ENCODE results near the gene UBIAD1. TPM values are rescaled to one million over a fixed set of nuclear protein-coding genes. Genes with fewer than 3 reads are reported as not detected.

The UBIAD1 gene
- total and polyA plus RNA-seq, 12 donors, result 4.5 to 24.3 (median 11.2) TPM

DNA sequence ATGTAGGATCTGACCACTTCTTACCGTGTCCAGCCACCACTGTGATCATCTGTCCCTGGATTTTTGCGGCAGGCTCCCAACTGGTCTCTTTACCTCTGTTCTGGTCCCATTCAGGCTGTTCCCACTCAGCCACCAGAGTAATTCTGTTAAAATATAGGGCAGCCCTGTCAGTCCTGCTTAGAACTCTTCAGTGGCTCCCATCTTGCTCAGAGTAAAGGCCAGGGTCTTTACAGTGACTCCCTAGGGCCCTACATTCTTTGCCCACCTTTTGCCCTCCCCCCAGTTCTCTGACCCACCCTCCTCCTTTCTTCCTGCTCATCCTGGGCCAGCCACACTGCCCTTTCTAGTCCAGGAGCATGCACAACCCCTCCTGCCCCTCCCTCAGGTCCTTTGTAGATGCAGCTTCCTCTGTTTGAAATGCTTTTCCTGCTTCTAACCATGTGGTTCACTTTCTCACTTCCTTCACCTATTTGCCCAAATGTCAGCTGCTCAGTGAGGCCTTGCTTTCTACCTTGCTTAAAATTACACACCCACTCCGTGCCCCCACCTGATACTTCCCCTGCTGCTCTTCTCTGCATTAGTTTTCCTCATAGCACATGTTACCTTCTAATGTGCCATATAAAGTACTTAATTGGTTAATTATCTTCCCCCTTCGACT, 7.8 kb downstream of the UBIAD1 start:
- Histone ChIP-seq H3K27ac (peak overlapping the region in 2 of 5 donors; percentile 62 to 73), H3K36me3 (replicated peaks in 1 of 2) (peaks cover 0 to 3% of the 10 kb centered on the region in 2 donors), H3K4me1 (replicated peaks in 1 of 2) (peaks cover 0 to 22% of the 10 kb centered on the region in 2 donors), H3K27me3 (no peaks in the 10 kb centered on the region), H3K9me3 (replicated peaks in 1 of 3) (no peaks in the 10 kb centered on the region), H3K4me3 (no peak overlapping the region)
- intact Hi-C loops (cut with DNase I), result no loop called here
- WGBS, 4 donors, result 78 to 82% (median 79%) methylated on average over 4 of the region's 4 CpGs
- no peak for DNase-seq
- no peak for TF ChIP-seq POLR2A (IDR thresholded peaks at IDR 0.05)
- TF ChIP-seq, protein P1, sequence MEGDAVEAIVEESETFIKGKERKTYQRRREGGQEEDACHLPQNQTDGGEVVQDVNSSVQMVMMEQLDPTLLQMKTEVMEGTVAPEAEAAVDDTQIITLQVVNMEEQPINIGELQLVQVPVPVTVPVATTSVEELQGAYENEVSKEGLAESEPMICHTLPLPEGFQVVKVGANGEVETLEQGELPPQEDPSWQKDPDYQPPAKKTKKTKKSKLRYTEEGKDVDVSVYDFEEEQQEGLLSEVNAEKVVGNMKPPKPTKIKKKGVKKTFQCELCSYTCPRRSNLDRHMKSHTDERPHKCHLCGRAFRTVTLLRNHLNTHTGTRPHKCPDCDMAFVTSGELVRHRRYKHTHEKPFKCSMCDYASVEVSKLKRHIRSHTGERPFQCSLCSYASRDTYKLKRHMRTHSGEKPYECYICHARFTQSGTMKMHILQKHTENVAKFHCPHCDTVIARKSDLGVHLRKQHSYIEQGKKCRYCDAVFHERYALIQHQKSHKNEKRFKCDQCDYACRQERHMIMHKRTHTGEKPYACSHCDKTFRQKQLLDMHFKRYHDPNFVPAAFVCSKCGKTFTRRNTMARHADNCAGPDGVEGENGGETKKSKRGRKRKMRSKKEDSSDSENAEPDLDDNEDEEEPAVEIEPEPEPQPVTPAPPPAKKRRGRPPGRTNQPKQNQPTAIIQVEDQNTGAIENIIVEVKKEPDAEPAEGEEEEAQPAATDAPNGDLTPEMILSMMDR (IDR thresholded peaks at IDR 0.05), result no peak

DNA sequence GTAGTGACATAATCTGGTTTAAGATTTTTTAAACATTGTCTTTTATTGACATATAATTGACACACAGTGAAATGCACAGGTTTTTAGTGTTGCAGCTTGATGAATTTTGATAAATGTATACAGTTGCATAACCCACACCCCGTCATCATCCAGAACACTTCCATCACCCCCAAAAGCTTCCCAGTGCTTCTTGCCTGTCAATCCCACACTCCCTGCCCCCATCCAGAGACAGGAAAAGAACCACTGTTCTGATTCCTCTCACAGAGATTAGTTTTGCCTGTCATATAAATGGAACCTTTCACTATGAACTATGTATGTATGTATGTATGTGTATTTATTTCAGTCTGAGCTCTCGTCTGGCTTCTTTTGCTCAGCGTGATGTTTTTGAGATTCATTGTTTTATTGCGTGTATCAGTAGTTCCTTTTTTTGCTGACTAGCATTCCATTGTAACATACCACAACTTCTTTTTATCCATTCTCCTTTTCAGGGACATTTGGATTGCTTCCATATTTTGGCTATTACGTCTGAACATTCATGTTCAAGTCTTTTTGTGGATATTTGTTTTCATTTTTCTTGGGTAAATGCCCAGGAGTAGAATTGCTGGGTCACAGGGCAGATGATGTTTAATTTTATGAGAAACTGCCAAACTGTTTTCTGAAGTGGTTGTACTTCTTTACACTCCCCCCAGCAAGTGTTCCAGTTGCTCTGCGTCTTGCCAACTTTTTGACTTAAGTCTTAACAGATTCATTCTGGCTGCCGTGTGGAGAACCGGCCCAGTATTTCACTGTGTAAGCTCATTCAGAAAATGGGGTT, 8.7 kb downstream of the UBIAD1 start:
- H3K4me3 ChIP-seq, result no peak overlapping the region
- peaks cover 0 to 18% of the 10 kb centered on the region in 2 donors for H3K4me1 ChIP-seq (replicated peaks in 1 of 2)
- no peak for TF ChIP-seq POLR2A (IDR thresholded peaks at IDR 0.05)
- TF ChIP-seq, protein P1 (IDR thresholded peaks at IDR 0.05), result no peak
- H3K9me3 ChIP-seq (replicated peaks in 1 of 3), result no peaks in the 10 kb centered on the region
- H3K27me3 ChIP-seq, result no peaks in the 10 kb centered on the region
- peaks cover 0 to 9% of the 10 kb centered on the region in 2 donors for H3K36me3 ChIP-seq (replicated peaks in 1 of 2)
- intact Hi-C loops (cut with DNase I), result no loop called here
- peak overlapping the region; percentile 10 to 73 (median 48) for H3K27ac ChIP-seq
- 24 to 36% (median 29%) methylated on average over 8 of the region's 8 CpGs for WGBS, 4 donors
- peak in 6 of 7 donors; percentile 43 to 63 (median 50) for DNase-seq

DNA sequence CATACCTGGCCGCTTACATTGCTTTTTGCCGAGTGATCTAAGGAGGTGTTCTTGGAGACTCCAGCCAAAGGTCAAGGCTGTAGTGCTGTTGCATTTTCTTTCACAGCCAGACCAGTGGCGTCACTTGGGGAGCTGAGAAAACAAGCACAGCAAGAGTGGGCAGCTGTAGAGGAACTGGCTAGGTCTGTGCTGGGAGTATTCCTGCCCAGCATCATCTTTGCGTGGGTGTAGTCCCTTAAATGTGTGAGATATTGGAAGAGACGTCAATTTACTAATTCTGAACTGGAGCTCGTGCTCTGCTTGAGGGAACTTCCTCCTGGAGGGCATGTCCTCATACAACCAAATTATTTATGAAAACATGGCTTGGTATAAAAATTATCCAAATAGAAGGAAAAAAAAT, 10.2 kb downstream of the UBIAD1 start:
- H3K4me3 ChIP-seq, result no peak overlapping the region
- no peaks in the 10 kb centered on the region for H3K9me3 ChIP-seq (replicated peaks in 1 of 3)
- H3K27ac ChIP-seq, result no peak overlapping the region
- intact Hi-C loops (cut with DNase I), result no loop called here
- H3K36me3 ChIP-seq (replicated peaks in 1 of 2), result peaks cover 0 to 13% of the 10 kb centered on the region in 2 donors
- TF ChIP-seq POLR2A (IDR thresholded peaks at IDR 0.05), result no peak
- TF ChIP-seq, protein P1 (IDR thresholded peaks at IDR 0.05), result no peak
- H3K4me1 ChIP-seq (replicated peaks in 1 of 2), result peaks cover 0 to 18% of the 10 kb centered on the region in 2 donors
- H3K27me3 ChIP-seq, result no peaks in the 10 kb centered on the region
- no peak for DNase-seq
- WGBS, 4 donors, result 83 to 88% (median 86%) methylated on average over 6 of the region's 6 CpGs

DNA sequence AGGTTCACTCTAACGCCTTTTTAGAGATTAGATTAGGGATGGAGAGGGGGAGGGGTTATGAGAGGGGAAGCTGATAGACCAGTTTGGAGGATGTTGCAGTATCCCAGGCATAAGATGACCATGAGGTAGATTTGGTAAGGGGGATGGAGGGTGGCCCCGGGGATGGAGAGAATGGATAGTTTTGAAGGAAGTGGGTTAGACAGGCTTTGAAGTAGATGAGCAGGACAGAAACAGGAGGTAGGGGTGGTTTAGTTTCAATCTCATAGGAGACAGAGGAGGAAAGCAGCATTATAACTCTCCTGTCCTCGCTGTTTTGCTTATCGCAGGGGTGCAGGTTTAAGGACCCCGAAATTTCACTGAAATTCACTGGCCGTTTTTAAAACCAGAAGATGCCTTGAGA, 11.8 kb downstream of the UBIAD1 start:
- 88 to 95% (median 90%) methylated on average over 6 of the region's 6 CpGs for WGBS, 4 donors
- no peak overlapping the region for H3K4me3 ChIP-seq
- H3K27ac ChIP-seq, result no peak overlapping the region
- peaks cover 0 to 18% of the 10 kb centered on the region in 2 donors for H3K4me1 ChIP-seq (replicated peaks in 1 of 2)
- DNase-seq, result no peak
- no peaks in the 10 kb centered on the region for H3K27me3 ChIP-seq
- H3K36me3 ChIP-seq (replicated peaks in 1 of 2), result peaks cover 0 to 13% of the 10 kb centered on the region in 2 donors
- intact Hi-C loops (cut with DNase I), result no loop called here
- no peaks in the 10 kb centered on the region for H3K9me3 ChIP-seq (replicated peaks in 1 of 3)
- no peak for TF ChIP-seq POLR2A (IDR thresholded peaks at IDR 0.05)
- TF ChIP-seq, protein P1 (IDR thresholded peaks at IDR 0.05), result no peak
